SJCRH30 (cell line): Measurements from ENCODE around the gene ISLR. TPM values are rescaled to one million over a fixed set of nuclear protein-coding genes. Genes with fewer than 3 reads are reported as not detected.

Source experiments
- DNase-seq, 2 experiments: peaks; one replicate each; pipeline ENCODE4 v3.0.0-alpha.2; 2015 to 2020
- H3K27ac ChIP-seq: fragments of 250-450 bp; sonication (Bioruptor Pico); 2 replicates; pipeline ENCODE4 v1.5.1; 2020; ENCODE audit warnings: mild to moderate bottlenecking, moderate library complexity
- H3K27me3 ChIP-seq: fragments of 250-450 bp; sonication (Bioruptor Pico); 2 replicates; pipeline ENCODE4 v1.5.1; 2020; ENCODE audit warnings: mild to moderate bottlenecking, moderate library complexity
- H3K36me3 ChIP-seq: fragments of 250-450 bp; sonication (Bioruptor Pico); 2 replicates; pipeline ENCODE4 v1.5.1; 2020; ENCODE audit warnings: mild to moderate bottlenecking, moderate library complexity
- H3K4me1 ChIP-seq: fragments of 250-450 bp; sonication (Bioruptor Pico); 2 replicates; pipeline ENCODE4 v1.5.1; 2020; ENCODE audit warnings: mild to moderate bottlenecking, moderate library complexity
- H3K4me3 ChIP-seq: fragments of 250-450 bp; sonication (Bioruptor Pico); 2 replicates; pipeline ENCODE4 v1.5.1; 2020; ENCODE audit warnings: mild to moderate bottlenecking, moderate library complexity
- H3K9me3 ChIP-seq: fragments of 250-450 bp; sonication (Bioruptor Pico); replicated peaks from 2 replicates; pipeline ENCODE4 v1.5.1; 2020; ENCODE audit warnings: mild to moderate bottlenecking, moderate library complexity
- total RNA-seq: library from RNA; depleted of rRNA; stranded (reverse); fragments of >200 nt; shearing (Covaris generic); gene quantifications from 2 replicates; pipeline ENCODE4 v1.2.3, GENCODE V29; 2014; rRNA removed

ISLR gene
- total RNA-seq, 1 experiment from 2014 or later: 19.8 TPM

- H3K4me3 ChIP-seq: no peak overlapping the region
- no peaks in the 10 kb centered on the region for H3K9me3 ChIP-seq
- H3K36me3 ChIP-seq: no peaks in the 10 kb centered on the region
- H3K27me3 ChIP-seq: no peaks in the 10 kb centered on the region
- H3K27ac ChIP-seq: no peak overlapping the region
- DNase-seq: no peak
- peaks cover 40% of the 10 kb centered on the region for H3K4me1 ChIP-seq
Observed at GRCh38 chr15:74217907-74218885, 44.7 kb downstream of the ISLR start.

DNA sequence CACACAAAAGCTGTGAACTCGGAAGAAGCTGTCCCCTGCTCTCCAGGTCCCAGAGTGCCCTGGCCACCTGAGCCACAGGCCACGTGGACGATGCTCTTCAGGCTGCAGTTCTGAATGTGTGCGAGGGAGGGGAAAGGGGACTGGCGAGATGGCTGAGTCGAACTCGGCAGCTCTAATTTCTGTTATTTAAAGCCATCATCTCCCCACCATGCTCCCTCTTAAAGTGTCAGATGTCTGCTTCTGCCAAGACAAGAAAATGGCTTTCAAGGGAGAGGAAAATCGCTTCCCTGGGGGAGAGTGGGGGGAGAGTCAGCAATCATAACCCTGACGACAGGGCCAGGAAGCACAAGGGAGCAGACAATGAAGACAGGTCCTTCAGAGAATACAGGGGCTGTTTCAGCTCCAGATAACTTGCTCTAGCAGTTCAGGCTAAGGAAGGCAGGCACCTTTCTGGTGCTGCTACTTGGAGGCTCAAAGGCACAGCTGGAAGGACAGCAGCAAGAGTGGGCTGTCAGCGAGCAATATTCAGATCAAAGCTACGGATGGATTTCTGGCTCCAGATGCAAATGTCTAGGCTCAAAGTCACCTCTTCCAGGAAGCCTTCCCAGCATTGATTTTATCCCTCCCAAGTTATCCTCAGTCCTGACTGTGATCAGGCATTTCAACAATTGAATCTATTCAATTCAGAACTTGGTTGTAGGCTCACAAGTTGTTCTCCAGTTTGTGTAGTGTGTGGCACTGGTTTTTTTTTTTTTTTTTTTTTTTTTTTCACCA, 47.2 kb downstream of the ISLR start:
- Histone ChIP-seq H3K27ac (no peak overlapping the region), H3K4me1 (peaks cover 40% of the 10 kb centered on the region), H3K9me3 (no peaks in the 10 kb centered on the region), H3K4me3 (no peak overlapping the region), H3K27me3 (no peaks in the 10 kb centered on the region), H3K36me3 (no peaks in the 10 kb centered on the region)
- no peak for DNase-seq

GRCh38 chr15:74221399-74222239, 48.1 kb downstream of the ISLR start:
- Histone ChIP-seq H3K27ac (peak overlapping the region; percentile 52), H3K27me3 (no peaks in the 10 kb centered on the region)
- DNase-seq: peak; percentile 75 to 87

GRCh38 chr15:74222240-74223119, 49.0 kb downstream of the ISLR start:
- DNase-seq: no peak
- Histone ChIP-seq H3K36me3 (no peaks in the 10 kb centered on the region), H3K4me3 (peak overlapping the region; percentile 18), H3K27ac (peak overlapping the region; percentile 52), H3K9me3 (no peaks in the 10 kb centered on the region), H3K4me1 (peaks cover 51% of the 10 kb centered on the region), H3K27me3 (no peaks in the 10 kb centered on the region)

More at GRCh38 chr15:74221399-74222239, 48.1 kb downstream of the ISLR start:
- Histone ChIP-seq H3K36me3 (no peaks in the 10 kb centered on the region), H3K4me3 (peak overlapping the region; percentile 18), H3K4me1 (peaks cover 44% of the 10 kb centered on the region), H3K9me3 (no peaks in the 10 kb centered on the region)

DNA sequence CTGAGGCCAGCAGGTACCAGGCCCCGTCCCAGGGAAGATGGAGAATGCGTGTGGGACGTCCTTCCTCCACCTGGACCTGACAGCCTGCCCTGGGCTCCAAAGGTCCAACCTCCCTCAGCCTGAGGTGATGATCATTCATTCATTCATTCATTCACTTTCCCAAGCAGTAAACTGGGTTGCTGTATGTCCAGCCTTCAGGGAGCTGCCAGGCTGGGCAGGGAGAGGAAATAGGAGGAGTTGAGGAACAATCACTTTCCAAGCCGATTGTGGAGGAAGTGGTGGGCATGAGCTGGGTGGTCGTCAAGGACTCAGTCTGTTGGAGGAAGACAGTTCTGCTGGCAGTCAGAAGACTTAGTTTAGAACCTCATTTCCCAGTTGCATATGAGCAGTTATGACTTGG, 52.4 kb downstream of the ISLR start:
- H3K27me3 ChIP-seq: no peaks in the 10 kb centered on the region
- H3K4me1 ChIP-seq: peaks cover 66% of the 10 kb centered on the region
- no peak overlapping the region for H3K4me3 ChIP-seq
- H3K27ac ChIP-seq: no peak overlapping the region
- DNase-seq: no peak
- H3K9me3 ChIP-seq: no peaks in the 10 kb centered on the region
- no peaks in the 10 kb centered on the region for H3K36me3 ChIP-seq

Other genes starting within 250 kb of the ISLR start
- gene LOXL1, start 247.2 kb upstream of the ISLR start, total RNA-seq: 31.3 and 33.3 TPM in 2 replicates
- gene STOML1, start 181.4 kb upstream of the ISLR start, total RNA-seq: 3.0 and 5.1 TPM in 2 replicates
- gene PML, start 179.0 kb upstream of the ISLR start, total RNA-seq: 9.8 and 11.7 TPM in 2 replicates
- gene GOLGA6A, start 91.2 kb upstream of the ISLR start, total RNA-seq: not detected in 2 replicates
- gene ISLR2, start 43.1 kb upstream of the ISLR start, total RNA-seq: 0.30 TPM in 1 of 2 replicates, not detected in the other
- 67.8 and 94.4 TPM in 2 replicates for gene STRA6, start 29.1 kb downstream of the ISLR start, total RNA-seq
- gene CCDC33, start 62.6 kb downstream of the ISLR start, total RNA-seq: 0.38 and 1.2 TPM in 2 replicates
- gene CYP11A1, start 193.9 kb downstream of the ISLR start, total RNA-seq: not detected in 2 replicates